ENCODE data around the gene NUP153.
"Not testable (repeated sequence)": the region's sequence is repeated elsewhere in the genome, so short reads cannot be mapped to it uniquely, and the experiment has no call there.

The NUP153 gene
- total RNA-seq = 160 to 224 (median 224) reads per million in 3 donors

GRCh38 chr6:17706580-17707370 lies at the start of gene NUP153:
Gene NUP153, minus strand, starts transcription at chr6:17706925. Its CDS starts 538 bp downstream, at chr6:17706387.
- H3K9me3 ChIP-seq (ENCODE audit: control insufficient read depth, low read length) = no peaks in the 10 kb centered on the region
- H3K4me1 ChIP-seq (ENCODE audit: control insufficient read depth, insufficient read depth, low read length, poor library complexity, severe bottlenecking) = peaks cover 30% of the 10 kb centered on the region
- peak within 1 kb of the TSS; percentile 100 for H3K27ac ChIP-seq (ENCODE audit: insufficient read depth, low read length, poor library complexity, severe bottlenecking)
- peak; percentile 99 to 100 (median 99) for DNase-seq
- H3K27me3 ChIP-seq (replicated peaks; ENCODE audit: control insufficient read depth, insufficient read depth, low read length, poor library complexity, severe bottlenecking) = no peaks in the 10 kb centered on the region
- H3K36me3 ChIP-seq (ENCODE audit: control insufficient read depth, insufficient read depth, low read length) = no peaks in the 10 kb centered on the region
- peak within 1 kb of the TSS; percentile 95 for H3K4me3 ChIP-seq (ENCODE audit: insufficient read depth, low read depth, low read length, poor library complexity, severe bottlenecking)

- no peak for DNase-seq
- Histone ChIP-seq H3K36me3 (ENCODE audit: control insufficient read depth, insufficient read depth, low read length) (no peaks in the 10 kb centered on the region), H3K9me3 (ENCODE audit: control insufficient read depth, low read length) (no peaks in the 10 kb centered on the region), H3K27me3 (replicated peaks; ENCODE audit: control insufficient read depth, insufficient read depth, low read length, poor library complexity, severe bottlenecking) (no peaks in the 10 kb centered on the region), H3K4me3 (ENCODE audit: insufficient read depth, low read depth, low read length, poor library complexity, severe bottlenecking) (no peak overlapping the region), H3K27ac (ENCODE audit: insufficient read depth, low read length, poor library complexity, severe bottlenecking) (no peak overlapping the region), H3K4me1 (ENCODE audit: control insufficient read depth, insufficient read depth, low read length, poor library complexity, severe bottlenecking) (no peaks in the 10 kb centered on the region)
Measured at GRCh38 chr6:17754254-17754653, 47.5 kb upstream of the NUP153 start.

GRCh38 chr6:17745324-17745723 lies 38.6 kb upstream of the NUP153 start:
- H3K36me3 ChIP-seq (ENCODE audit: control insufficient read depth, insufficient read depth, low read length); H3K9me3 ChIP-seq (ENCODE audit: control insufficient read depth, low read length); DNase-seq; H3K27me3 ChIP-seq (replicated peaks; ENCODE audit: control insufficient read depth, insufficient read depth, low read length, poor library complexity, severe bottlenecking); H3K4me1 ChIP-seq (ENCODE audit: control insufficient read depth, insufficient read depth, low read length, poor library complexity, severe bottlenecking); H3K4me3 ChIP-seq (ENCODE audit: insufficient read depth, low read depth, low read length, poor library complexity, severe bottlenecking); H3K27ac ChIP-seq (ENCODE audit: insufficient read depth, low read length, poor library complexity, severe bottlenecking): not testable (repeated sequence)

GRCh38 chr6:17744757-17745308 lies 38.1 kb upstream of the NUP153 start:
- H3K4me1 ChIP-seq (ENCODE audit: control insufficient read depth, insufficient read depth, low read length, poor library complexity, severe bottlenecking); H3K27me3 ChIP-seq (replicated peaks; ENCODE audit: control insufficient read depth, insufficient read depth, low read length, poor library complexity, severe bottlenecking); H3K9me3 ChIP-seq (ENCODE audit: control insufficient read depth, low read length); DNase-seq; H3K4me3 ChIP-seq (ENCODE audit: insufficient read depth, low read depth, low read length, poor library complexity, severe bottlenecking); H3K36me3 ChIP-seq (ENCODE audit: control insufficient read depth, insufficient read depth, low read length); H3K27ac ChIP-seq (ENCODE audit: insufficient read depth, low read length, poor library complexity, severe bottlenecking): not testable (repeated sequence)

- H3K4me3 ChIP-seq (ENCODE audit: insufficient read depth, low read depth, low read length, poor library complexity, severe bottlenecking) = no peak overlapping the region
Measured at GRCh38 chr6:17744019-17744756, 37.5 kb upstream of the NUP153 start.

GRCh38 chr6:17741507-17741906 lies 34.8 kb upstream of the NUP153 start:
- Histone ChIP-seq H3K4me3 (ENCODE audit: insufficient read depth, low read depth, low read length, poor library complexity, severe bottlenecking) (no peak overlapping the region), H3K27ac (ENCODE audit: insufficient read depth, low read length, poor library complexity, severe bottlenecking) (no peak overlapping the region), H3K4me1 (ENCODE audit: control insufficient read depth, insufficient read depth, low read length, poor library complexity, severe bottlenecking) (no peaks in the 10 kb centered on the region), H3K36me3 (ENCODE audit: control insufficient read depth, insufficient read depth, low read length) (no peaks in the 10 kb centered on the region), H3K27me3 (replicated peaks; ENCODE audit: control insufficient read depth, insufficient read depth, low read length, poor library complexity, severe bottlenecking) (no peaks in the 10 kb centered on the region), H3K9me3 (ENCODE audit: control insufficient read depth, low read length) (peaks cover 17% of the 10 kb centered on the region)
- DNase-seq = no peak

More at GRCh38 chr6:17744019-17744756, 37.5 kb upstream of the NUP153 start:
- Histone ChIP-seq H3K36me3 (ENCODE audit: control insufficient read depth, insufficient read depth, low read length) (no peaks in the 10 kb centered on the region), H3K27me3 (replicated peaks; ENCODE audit: control insufficient read depth, insufficient read depth, low read length, poor library complexity, severe bottlenecking) (no peaks in the 10 kb centered on the region), H3K4me1 (ENCODE audit: control insufficient read depth, insufficient read depth, low read length, poor library complexity, severe bottlenecking) (no peaks in the 10 kb centered on the region), H3K9me3 (ENCODE audit: control insufficient read depth, low read length) (no peaks in the 10 kb centered on the region), H3K27ac (ENCODE audit: insufficient read depth, low read length, poor library complexity, severe bottlenecking) (no peak overlapping the region)
- no peak for DNase-seq

GRCh38 chr6:17740559-17741220 lies 34.0 kb upstream of the NUP153 start:
- Histone ChIP-seq H3K9me3 (ENCODE audit: control insufficient read depth, low read length) (peaks cover 17% of the 10 kb centered on the region), H3K27me3 (replicated peaks; ENCODE audit: control insufficient read depth, insufficient read depth, low read length, poor library complexity, severe bottlenecking) (no peaks in the 10 kb centered on the region), H3K4me3 (ENCODE audit: insufficient read depth, low read depth, low read length, poor library complexity, severe bottlenecking) (no peak overlapping the region), H3K36me3 (ENCODE audit: control insufficient read depth, insufficient read depth, low read length) (no peaks in the 10 kb centered on the region), H3K27ac (ENCODE audit: insufficient read depth, low read length, poor library complexity, severe bottlenecking) (no peak overlapping the region), H3K4me1 (ENCODE audit: control insufficient read depth, insufficient read depth, low read length, poor library complexity, severe bottlenecking) (no peaks in the 10 kb centered on the region)
- no peak for DNase-seq

- no peak overlapping the region for H3K4me3 ChIP-seq (ENCODE audit: insufficient read depth, low read depth, low read length, poor library complexity, severe bottlenecking)
- H3K27ac ChIP-seq (ENCODE audit: insufficient read depth, low read length, poor library complexity, severe bottlenecking) = no peak overlapping the region
- no peaks in the 10 kb centered on the region for H3K4me1 ChIP-seq (ENCODE audit: control insufficient read depth, insufficient read depth, low read length, poor library complexity, severe bottlenecking)
- H3K36me3 ChIP-seq (ENCODE audit: control insufficient read depth, insufficient read depth, low read length) = no peaks in the 10 kb centered on the region
- H3K27me3 ChIP-seq (replicated peaks; ENCODE audit: control insufficient read depth, insufficient read depth, low read length, poor library complexity, severe bottlenecking) = no peaks in the 10 kb centered on the region
- H3K9me3 ChIP-seq (ENCODE audit: control insufficient read depth, low read length) = peaks cover 17% of the 10 kb centered on the region
- DNase-seq = no peak
Measured at GRCh38 chr6:17737704-17738252, 31.1 kb upstream of the NUP153 start.

GRCh38 chr6:17735311-17735710 lies 28.6 kb upstream of the NUP153 start:
- not testable (repeated sequence) for H3K4me3 ChIP-seq (ENCODE audit: insufficient read depth, low read depth, low read length, poor library complexity, severe bottlenecking); DNase-seq; H3K36me3 ChIP-seq (ENCODE audit: control insufficient read depth, insufficient read depth, low read length); H3K4me1 ChIP-seq (ENCODE audit: control insufficient read depth, insufficient read depth, low read length, poor library complexity, severe bottlenecking); H3K27ac ChIP-seq (ENCODE audit: insufficient read depth, low read length, poor library complexity, severe bottlenecking); H3K27me3 ChIP-seq (replicated peaks; ENCODE audit: control insufficient read depth, insufficient read depth, low read length, poor library complexity, severe bottlenecking)
- peaks cover 17% of the 10 kb centered on the region for H3K9me3 ChIP-seq (ENCODE audit: control insufficient read depth, low read length)

Data from effector memory CD4-positive, alpha-beta T cell (primary cell).